ENCODE data around the gene PLK2.

PLK2 gene

GRCh38 chr5:58466939-58467338 lies 7.1 kb upstream of the PLK2 start:
- no peak for TF ChIP-seq CTCF (conservative IDR thresholded peaks at IDR 0.05; ENCODE audit: control insufficient read depth, insufficient read depth, low read depth, low read length)
- no peak overlapping the region for H3K4me3 ChIP-seq (ENCODE audit: control insufficient read depth, low read depth, low read length)
- peak; percentile 35 for DNase-seq (ENCODE audit: low read depth)

GRCh38 chr5:58462623-58463230 lies 2.8 kb upstream of the PLK2 start:
- peak; percentile 44 for TF ChIP-seq CTCF (conservative IDR thresholded peaks at IDR 0.05; ENCODE audit: control insufficient read depth, insufficient read depth, low read depth, low read length)
- DNase-seq (ENCODE audit: low read depth): peak; percentile 69

GRCh38 chr5:58462154-58462553 lies 2.3 kb upstream of the PLK2 start:
- TF ChIP-seq CTCF (conservative IDR thresholded peaks at IDR 0.05; ENCODE audit: control insufficient read depth, insufficient read depth, low read depth, low read length): no peak
- no peak for DNase-seq (ENCODE audit: low read depth)
- no peak overlapping the region for H3K4me3 ChIP-seq (ENCODE audit: control insufficient read depth, low read depth, low read length)

More at GRCh38 chr5:58462623-58463230, 2.8 kb upstream of the PLK2 start:
- no peak overlapping the region for H3K4me3 ChIP-seq (ENCODE audit: control insufficient read depth, low read depth, low read length)

- peak overlapping the region; percentile 71 for H3K4me3 ChIP-seq (ENCODE audit: control insufficient read depth, low read depth, low read length)
- TF ChIP-seq CTCF (conservative IDR thresholded peaks at IDR 0.05; ENCODE audit: control insufficient read depth, insufficient read depth, low read depth, low read length): peak; percentile 75
- DNase-seq (ENCODE audit: low read depth): peak; percentile 83
Observed at GRCh38 chr5:58460732-58461286, 923 bp upstream of the PLK2 start.

- no peak for DNase-seq (ENCODE audit: low read depth)
- no peak for TF ChIP-seq CTCF (conservative IDR thresholded peaks at IDR 0.05; ENCODE audit: control insufficient read depth, insufficient read depth, low read depth, low read length)
- H3K4me3 ChIP-seq (ENCODE audit: control insufficient read depth, low read depth, low read length): peak overlapping the region; percentile 71
Observed at GRCh38 chr5:58459146-58460001, 512 bp downstream of the PLK2 start.

- no peak for DNase-seq (ENCODE audit: low read depth)
- peak overlapping the region; percentile 71 for H3K4me3 ChIP-seq (ENCODE audit: control insufficient read depth, low read depth, low read length)
- TF ChIP-seq CTCF (conservative IDR thresholded peaks at IDR 0.05; ENCODE audit: control insufficient read depth, insufficient read depth, low read depth, low read length): no peak
Observed at GRCh38 chr5:58458743-58459145, 1.1 kb downstream of the PLK2 start.

All from fibroblast of mammary gland (primary cell).